GM21723 (cell line): ENCODE data around the gene NUDT21.
"Not testable (repeated sequence)": the region's sequence is repeated elsewhere in the genome, so short reads cannot be mapped to it uniquely, and the experiment has no call there.

Experiments
- ATAC-seq: cut with Tn5 transposase; IDR thresholded peaks from one replicate; pipeline ENCODE4 v1.9.1; 2021; ENCODE audit warnings: mild to moderate bottlenecking, moderate library complexity; ENCODE audit not compliant: unreplicated experiment

NUDT21 gene

DNA sequence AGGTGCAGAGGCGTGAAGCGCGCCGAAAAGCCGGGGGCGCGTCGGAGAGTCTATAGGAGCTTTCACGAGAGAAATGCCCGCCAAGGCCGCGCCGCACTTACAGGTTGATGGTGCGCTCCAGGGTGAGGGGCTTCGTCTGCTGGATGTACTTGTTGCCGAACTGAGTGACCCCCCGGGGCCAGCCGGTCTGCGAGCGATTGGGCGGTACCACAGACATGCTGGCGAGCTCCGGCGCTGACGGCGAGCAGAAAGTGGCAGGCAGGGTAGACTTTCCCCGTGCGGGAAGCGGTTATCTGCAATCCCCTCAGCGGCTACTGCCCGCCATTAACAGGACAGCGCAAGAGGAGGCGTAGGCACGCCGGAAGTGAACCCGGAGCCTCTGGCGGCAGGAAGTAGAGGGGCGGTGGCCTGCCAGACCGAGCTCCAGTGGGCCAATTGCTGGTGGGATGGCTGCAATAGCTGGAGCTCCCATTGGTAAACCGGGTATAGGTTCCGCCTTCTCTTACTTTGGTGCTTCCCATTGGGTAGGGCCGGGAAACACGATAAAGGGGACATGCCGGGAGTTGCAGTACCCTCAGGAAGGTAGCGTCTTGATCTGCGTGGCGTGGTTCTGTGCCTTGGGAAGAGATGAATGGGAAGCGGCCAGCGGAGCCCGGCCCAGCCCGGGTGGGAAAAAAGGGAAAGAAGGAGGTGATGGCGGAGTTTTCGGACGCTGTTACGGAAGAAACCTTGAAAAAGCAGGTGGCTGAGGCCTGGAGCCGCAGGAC is at the start of gene NUDT21, which contains the start of gene OGFOD1:
Gene NUDT21 (minus strand): TSS at position 347 of the 767 bp plus-strand sequence. CDS start 130 bp downstream, at position 217.
Gene OGFOD1 (plus strand): TSS at position 569 of the 767 bp plus-strand sequence. CDS start 59 bp downstream, at position 628.
- peak; percentile 96 for ATAC-seq

DNA sequence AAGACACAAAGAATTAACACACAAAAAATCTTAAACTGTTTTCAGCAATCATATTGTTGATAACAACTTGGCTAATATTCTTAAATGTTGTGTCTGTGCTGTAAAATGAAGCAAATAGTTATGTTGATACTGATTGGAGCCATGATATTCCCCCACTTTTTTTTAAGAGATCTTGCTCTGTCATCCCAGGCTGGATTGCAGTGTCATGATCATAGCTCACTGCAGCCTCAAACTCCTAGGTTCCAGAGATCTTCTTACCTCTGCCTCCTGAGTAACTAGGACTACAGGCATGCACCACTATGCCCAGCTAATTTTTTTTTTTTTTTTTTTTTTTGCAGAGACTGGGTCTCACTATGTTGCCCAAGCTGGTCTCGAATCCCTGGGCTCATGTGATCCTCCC is 42.7 kb upstream of the NUDT21 start:
- no peak for ATAC-seq

DNA sequence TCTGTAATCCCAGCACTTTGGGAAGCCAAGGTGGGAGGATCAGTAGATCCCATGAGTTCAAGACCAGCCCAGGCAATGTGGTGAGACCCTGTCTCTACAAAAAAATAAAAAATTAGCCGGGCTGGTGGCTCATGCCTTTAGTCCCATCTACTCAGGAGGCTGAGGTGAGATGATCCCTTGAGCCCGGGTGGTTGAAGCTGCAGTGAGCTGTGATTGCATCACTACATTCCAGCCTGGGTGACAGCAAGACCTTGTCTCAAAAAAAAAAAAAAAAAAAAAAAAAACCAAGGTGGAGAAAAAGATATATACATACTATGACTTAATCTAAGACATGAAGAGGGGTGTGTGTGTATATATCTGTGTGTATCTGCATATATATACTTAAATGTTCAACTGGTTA is 42.0 kb upstream of the NUDT21 start:
- ATAC-seq = no peak

DNA sequence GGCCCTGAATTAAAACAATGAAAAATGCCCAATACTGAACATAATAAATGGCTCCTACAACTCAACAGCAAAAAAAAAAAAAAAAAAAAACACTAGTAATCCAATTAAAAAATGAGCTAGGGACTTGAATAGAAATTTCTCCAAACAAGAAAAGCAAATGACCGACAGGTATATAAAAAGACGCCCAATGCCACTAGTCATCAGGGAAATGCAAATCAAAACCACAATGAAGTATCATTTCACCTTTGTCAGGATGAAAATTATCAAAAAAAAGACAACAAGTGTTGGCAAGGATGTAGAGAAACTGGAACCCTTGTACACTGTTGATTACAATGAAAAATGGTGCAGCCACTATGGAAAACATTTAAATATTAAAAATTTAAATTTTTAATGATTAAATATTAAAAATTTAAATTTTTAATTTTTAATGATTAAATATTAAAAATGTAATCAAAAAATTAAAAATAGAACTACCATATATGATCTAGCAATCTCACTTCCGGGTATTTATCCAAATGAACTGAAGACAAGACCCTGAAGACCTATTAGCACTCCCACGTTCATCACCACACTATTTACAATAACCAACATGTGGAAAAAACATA is 40.6 kb upstream of the NUDT21 start:
- no peak for ATAC-seq

DNA sequence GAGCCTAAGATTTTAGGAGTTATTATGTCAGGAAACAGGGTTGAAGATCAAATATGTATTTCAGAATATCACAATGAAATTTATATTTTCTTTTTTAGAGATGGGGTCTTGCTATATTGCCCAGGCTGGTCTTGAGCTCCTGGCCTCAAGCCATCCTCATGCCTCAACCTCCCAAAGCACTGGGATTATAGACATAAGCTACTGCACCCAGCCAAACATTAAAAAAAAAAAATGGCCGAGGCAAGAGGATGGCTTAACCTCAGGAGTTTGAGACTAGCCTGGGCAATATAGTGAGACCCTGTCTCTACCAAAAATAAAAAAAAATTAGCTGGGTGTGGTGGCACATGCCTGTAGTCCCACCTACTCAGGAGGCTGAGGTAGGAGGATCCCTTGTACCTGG is 37.7 kb upstream of the NUDT21 start:
- ATAC-seq = not testable (repeated sequence)

DNA sequence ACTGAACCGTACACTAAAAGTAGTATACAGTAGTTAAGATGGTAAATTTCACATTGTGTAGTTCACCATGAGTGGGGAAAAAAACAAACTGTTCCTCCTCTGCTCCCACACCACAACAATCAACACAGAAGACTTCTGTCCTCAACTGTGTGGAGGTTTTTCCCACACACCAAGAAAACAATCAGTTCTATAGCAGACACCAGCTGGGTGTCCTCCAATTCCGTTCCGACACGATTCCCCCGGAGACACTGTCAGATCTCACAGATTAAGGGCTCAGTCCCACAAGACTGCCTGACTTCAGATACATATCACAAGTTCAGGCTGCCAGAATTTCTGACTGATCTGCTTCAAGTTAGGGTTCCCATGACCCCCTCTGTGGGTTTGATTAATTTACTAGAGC is 36.9 kb upstream of the NUDT21 start:
- no peak for ATAC-seq

DNA sequence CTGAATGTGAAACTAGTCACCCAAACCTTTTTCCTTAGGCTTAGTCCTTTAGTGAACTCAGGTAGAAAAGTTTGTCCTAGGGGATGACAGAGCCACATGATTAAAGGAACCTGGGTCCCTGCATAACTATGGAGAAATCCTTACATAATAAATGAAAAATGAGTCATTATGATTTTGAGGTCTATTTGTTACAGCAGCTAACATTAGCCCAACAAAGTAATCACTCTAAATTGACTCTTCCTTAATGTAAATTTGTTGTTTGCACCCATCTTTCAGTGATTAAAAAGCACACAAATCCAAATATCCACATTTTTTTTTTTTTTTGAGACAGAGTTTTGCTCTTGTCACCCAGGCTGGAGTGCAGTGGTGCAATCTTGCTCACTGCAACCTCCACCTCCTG is 32.3 kb upstream of the NUDT21 start:
- no peak for ATAC-seq

DNA sequence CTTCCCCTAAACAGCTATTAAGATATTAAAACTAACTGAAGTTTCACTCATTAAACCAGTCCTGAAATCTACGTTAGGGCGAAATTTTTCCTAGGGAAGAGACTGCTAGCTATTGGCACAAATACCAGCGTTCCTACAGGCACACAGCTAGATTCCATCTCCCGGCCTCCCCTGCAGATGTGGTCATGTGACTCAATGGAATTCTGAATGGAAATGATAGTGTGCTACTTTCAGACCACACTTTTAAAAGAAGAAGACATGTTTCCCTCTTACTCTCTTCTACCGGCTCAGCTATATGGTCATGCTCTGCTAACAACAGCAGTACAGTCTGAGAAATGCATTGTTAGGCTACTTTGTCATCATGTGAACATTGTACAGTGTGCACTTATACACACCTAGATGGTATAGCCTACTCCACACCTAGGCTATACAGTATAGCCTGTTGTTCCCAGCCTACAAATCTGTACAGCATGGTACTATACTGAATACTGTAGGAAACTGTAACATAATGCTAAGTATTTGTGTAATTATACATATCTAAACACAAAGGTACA is 31.6 kb upstream of the NUDT21 start:
- ATAC-seq = no peak

DNA sequence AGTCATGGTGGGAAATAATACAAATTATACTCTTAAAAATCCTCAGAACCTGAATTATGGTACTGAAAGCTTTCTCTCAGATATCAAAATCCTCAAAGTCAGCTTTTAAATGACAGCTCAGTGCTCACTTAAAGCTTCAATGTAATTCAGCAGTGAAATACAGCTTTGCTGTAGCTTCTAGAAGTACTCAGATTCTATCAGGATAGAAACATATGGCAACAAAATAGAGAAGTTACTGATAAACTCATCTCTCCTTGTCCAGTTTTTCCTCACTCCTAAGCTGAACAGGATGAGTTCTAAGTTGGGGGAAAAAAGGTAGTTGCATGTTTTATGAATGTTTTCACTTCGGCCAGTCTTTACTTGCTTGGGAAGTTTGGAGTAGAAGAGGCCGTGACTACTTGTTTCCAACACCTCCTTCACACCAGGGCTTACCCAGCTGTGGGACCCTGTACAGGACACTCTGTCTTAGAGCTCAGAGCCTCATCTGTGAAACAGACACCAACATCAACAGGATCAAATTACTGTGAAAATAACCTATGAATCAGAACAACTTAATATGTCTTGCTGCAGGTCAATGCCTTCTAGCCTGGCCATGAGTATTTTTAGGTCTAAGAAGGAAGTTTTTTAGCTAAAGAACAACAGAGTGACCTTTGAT is 30.5 kb upstream of the NUDT21 start:
- no peak for ATAC-seq

DNA sequence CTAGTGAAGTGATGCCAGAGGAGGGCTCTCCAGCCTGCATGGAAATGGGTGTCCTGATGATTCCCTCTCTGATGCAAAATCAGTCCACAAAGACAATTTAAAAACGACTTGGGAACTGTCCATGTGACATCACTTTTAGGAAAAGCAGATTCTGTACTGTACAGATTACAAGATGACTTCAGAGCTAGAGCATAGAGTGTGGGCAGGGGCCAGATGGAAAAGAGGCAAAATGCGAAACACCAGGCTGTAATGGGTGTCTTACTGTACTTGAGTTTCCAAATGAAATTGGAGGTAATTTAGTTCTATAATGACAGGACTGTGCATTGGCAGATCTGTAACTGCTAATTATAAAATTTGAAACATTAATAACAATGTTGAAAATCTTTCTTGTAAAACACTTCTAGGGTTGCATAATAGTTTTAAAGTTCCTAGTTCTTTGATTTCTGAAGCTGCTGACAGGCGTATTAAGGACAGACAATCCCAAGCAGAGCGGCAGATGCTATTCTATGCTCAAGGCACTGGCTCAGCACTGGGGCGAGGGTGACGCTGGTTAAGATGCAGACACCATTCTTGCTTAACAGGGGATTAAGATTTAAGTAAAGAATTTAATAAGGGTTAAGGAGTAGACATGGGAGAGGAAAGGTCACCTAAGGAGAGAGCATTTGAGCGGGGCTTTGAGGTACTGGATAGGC is 29.8 kb upstream of the NUDT21 start:
- ATAC-seq = no peak

DNA sequence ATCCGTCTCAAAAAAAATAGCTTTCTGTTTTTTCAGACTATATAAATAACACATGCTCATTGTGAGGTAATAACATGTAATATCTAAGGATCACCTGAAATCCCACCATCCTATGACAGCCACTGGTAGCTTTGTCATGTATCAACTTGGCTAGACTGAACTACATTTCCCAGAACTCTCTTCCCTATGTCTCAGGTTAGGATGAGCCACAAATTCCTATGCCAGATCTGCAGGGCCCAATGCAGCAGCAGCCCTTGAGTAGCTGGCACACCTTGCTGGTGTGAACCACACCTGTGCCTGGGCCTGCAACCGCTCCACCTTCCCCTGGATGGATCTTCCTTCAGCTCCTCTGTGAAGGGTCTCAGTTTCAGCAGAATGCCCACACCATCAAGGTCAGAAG is 28.3 kb upstream of the NUDT21 start:
- ATAC-seq = no peak

DNA sequence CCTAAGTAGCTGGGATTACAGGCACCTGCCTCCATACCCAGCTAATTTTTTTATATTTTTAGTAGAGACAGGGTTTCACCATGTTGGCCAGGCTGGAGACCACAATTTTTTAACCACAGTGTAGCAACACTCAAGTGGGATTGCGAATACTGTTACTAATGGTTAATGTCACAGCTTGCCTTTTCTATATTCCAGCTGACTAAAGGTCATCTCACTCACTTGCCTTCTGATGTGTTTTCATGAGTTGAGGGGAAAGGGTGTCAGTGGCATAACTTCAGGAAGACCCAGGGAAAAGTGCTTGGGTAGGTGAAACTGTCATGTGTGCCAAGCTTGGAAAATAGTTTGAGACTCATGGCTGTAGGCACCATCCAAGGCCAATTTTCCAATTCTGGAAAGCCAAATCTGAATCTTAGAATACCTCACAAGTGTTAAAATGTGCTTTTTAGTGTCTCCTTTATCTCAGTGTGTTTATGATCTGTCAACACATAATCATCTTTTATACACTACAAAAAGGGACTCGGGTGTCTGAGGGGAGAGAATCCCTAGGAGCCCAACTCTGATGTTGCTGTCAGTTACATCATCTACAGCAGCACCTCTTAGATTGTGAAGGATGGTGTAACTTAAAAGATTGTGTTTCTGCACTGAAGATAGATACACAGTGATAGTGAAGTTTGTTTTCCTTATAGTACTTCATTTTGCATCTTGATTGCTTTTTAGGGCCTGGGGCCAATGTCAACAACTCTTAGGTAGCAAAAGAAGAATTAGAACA is 27.3 kb upstream of the NUDT21 start:
- ATAC-seq = no peak

DNA sequence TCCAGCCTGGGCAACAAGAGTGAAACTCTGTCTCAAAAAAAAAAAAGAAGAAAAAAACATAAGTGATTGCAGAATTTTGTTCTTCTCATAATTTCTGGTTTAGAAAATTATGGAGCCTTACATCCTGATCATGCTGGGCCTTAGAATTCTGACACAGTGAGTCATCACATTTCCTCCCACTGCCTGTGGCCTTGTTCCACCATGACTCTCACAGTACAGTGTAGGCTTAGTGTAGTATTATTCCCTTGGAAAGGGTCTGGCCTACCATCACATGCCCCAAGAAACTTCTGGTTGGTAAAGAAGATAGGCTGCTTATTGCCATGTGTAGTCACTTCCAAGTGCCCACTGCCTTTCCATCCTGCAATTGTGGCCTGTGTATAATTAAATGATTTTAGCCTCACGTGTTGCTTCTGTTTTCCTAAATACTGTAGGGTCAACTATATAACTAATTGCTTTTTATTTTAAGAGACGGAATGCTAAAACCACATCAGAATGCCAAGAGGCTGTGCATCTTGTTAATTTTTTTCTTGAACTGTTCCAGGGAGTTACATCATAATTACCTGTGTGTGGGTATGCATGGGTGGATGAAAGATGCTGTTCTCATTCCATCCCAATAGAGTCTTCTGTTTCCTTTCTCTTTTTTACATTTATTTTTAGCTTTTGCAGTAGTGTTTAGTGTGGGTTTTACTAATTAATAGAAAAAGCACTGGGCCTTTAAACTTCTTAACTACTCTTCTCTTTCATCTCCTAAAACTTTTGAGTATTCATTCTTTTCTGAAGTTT is 26.2 kb upstream of the NUDT21 start:
- ATAC-seq = no peak

DNA sequence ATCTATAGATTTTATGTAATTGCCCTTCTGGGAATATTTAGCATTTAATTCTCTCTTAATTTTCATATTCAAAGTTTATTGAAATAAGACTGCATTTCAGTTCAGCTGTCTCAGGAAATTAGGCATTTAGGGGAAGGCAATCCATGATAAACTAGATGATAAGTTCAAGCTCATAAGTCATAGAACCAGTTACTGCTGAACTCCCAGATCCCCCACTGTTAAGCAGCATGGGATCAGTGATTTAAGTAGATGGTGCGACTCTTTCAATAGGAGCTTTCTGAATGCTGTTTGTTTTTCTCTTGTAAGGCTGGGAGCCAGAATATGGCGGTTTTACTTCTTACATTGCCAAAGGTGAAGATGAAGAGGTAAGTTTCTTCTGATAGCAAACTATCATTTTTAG is 24.1 kb upstream of the NUDT21 start:
- ATAC-seq = no peak

DNA sequence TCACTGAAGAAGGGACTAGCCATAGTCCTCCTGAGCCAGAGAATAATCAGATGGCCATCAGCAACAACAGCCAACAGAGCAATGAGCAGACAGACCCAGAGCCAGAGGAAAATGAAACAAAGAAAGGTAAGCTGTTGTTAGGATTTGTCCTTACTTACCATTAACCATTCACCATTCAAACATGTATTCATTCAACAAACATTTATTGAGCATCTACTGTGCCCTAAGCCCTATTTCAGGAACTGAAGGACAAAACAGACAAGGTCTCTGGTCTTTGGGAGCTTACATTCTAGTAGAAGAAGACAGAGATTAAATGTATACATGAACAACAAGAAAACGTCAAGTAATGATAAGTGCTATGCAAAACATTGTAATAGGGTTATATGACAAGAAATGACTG is 19.5 kb upstream of the NUDT21 start:
- ATAC-seq = no peak

DNA sequence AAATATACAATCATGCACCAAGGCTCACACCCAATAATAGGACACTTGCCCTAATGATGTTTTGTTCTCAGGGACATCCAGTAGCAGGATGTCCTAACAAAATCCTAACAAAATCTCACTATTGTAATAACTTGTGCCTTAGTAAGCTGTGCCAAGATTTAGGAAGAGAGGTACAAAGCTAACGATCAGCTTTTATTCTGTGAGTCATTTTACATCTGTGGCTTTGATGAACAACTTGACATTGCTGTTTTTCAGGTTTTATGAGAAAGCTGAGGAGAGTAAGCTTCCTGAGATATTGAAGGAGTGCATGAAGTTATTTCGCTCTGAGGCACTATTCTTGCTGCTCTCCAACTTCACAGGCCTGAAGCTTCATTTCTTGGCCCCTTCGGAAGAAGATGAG is 19.1 kb upstream of the NUDT21 start:
- no peak for ATAC-seq

DNA sequence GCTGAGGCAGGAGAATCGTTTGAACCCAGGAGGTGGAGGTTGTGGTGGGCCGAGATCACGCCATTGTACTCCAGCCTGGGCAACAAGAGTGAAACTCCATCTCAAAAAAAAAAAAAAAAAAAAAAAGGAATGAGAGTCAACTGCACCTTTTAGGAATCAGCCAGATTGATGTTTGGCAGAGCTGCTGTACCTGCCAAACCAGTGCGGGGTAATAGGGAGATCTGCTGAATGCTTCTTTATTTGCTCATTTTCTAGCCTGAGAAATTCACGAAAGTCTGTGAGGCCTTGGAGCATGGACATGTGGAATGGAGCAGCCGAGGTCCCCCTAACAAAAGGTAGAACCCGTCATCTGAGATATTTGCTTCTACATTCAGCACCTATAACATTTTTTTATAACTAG is 18.6 kb upstream of the NUDT21 start:
- no peak for ATAC-seq

DNA sequence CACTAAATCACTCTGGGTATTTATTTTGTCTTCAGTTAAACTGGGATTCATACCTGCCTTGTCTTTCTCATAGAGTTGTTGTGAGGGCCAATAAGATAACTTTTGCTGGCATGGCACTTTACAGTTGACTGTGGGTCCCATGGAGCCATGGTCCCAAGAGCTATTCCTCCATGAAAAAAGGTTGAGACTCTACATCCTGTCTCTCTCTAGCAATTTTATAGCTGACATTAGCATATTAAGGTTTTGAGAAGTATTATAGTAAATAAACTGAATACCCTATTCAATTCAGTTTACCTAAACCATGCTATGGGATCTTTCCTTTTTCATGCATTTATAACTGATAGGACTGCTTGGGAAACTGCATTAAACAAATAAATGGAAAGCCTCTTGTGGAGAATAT is 17.7 kb upstream of the NUDT21 start:
- ATAC-seq = no peak

DNA sequence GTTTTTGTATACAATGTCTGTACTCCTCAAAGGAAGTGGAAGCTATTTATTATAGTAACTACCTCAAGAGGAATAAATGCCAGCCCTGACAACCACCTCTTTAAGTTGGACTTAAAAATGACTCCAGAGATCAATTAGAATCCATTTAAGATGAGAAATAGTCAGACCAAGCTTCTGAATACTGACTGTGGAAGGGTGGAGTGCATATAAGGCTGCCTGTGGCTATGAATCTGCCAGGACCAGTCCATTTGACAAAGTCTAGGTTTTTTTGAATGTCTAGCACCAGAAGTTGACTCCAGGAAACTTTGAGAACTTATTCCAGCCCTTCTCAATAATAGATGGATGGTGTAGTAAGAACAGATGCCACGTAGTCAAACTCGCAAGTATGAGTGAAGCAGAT is 15.2 kb upstream of the NUDT21 start:
- ATAC-seq = no peak

DNA sequence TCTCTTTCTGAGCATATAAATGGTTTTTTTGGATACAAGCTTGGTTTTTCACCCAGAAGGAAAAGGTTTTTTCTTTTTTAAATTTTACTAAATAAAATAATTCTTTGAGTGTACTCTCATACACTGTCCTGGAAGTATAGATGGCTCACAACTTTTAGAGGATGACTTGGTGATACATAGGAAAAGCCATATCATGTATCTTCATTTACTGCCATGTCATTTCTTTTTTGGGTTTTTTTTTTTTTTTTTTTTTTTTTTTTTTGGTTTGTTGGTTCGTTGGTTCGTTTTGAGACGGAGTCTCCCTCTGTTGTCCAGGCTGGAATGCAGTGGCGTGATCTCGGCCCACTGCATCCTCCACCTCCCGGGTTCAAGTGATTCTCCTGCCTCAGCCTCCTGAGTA is 12.0 kb upstream of the NUDT21 start:
- no peak for ATAC-seq
